ENCODE measurements around the gene PPP2R5A. TPM values are rescaled to one million over a fixed set of nuclear protein-coding genes. Genes with fewer than 3 reads are reported as not detected.
A peak's percentile ranks its signal among the peaks of the same experiment; 100 is the strongest.

Gene PPP2R5A
- total RNA-seq, 1 donor from 2014 or later: 40.4 TPM

- Mint-ChIP-seq H3K36me3 (ENCODE audit: low read depth) (no peaks in the 10 kb centered on the region), H3K9me3 (no peaks in the 10 kb centered on the region), H3K4me3 (ENCODE audit: low read depth) (peak overlapping the region; percentile 1), H3K27me3 (ENCODE audit: low read depth) (no peaks in the 10 kb centered on the region), H3K27ac (peak overlapping the region; percentile 70), H3K4me1 (ENCODE audit: low read depth) (peaks cover 47% of the 10 kb centered on the region)
- DNase-seq (ENCODE audit: low spot score): no peak
- intact Hi-C loops (cut with micrococcal nuclease): loop anchor here (5.0 kb wide), 1 partner anchor 38 kb away; no protein-coding TSS in a partner anchor
Measured at GRCh38 chr1:212254853-212255363, 30.3 kb upstream of the PPP2R5A start.

- H3K4me3 Mint-ChIP-seq (ENCODE audit: low read depth): no peak overlapping the region
- peak overlapping the region; percentile 85 for H3K27ac Mint-ChIP-seq
- H3K36me3 Mint-ChIP-seq (ENCODE audit: low read depth): no peaks in the 10 kb centered on the region
- intact Hi-C loops (cut with micrococcal nuclease): loop anchor here (5.0 kb wide), 1 partner anchor 39 kb away; no protein-coding TSS in a partner anchor
- no peaks in the 10 kb centered on the region for H3K27me3 Mint-ChIP-seq (ENCODE audit: low read depth)
- DNase-seq (ENCODE audit: low spot score): no peak
- peaks cover 49% of the 10 kb centered on the region for H3K4me1 Mint-ChIP-seq (ENCODE audit: low read depth)
- no peaks in the 10 kb centered on the region for H3K9me3 Mint-ChIP-seq
Measured at GRCh38 chr1:212255705-212256307, 29.4 kb upstream of the PPP2R5A start.

- Mint-ChIP-seq H3K27ac (peak overlapping the region; percentile 85), H3K4me3 (ENCODE audit: low read depth) (no peak overlapping the region), H3K4me1 (ENCODE audit: low read depth) (peaks cover 52% of the 10 kb centered on the region), H3K9me3 (no peaks in the 10 kb centered on the region), H3K27me3 (ENCODE audit: low read depth) (no peaks in the 10 kb centered on the region), H3K36me3 (ENCODE audit: low read depth) (no peaks in the 10 kb centered on the region)
- peak; percentile 60 for DNase-seq (ENCODE audit: low spot score)
- intact Hi-C loops (cut with micrococcal nuclease): loop anchor here (5.0 kb wide), 1 partner anchor 39 kb away; no protein-coding TSS in a partner anchor
Measured at GRCh38 chr1:212256369-212256768, 28.8 kb upstream of the PPP2R5A start.

DNA sequence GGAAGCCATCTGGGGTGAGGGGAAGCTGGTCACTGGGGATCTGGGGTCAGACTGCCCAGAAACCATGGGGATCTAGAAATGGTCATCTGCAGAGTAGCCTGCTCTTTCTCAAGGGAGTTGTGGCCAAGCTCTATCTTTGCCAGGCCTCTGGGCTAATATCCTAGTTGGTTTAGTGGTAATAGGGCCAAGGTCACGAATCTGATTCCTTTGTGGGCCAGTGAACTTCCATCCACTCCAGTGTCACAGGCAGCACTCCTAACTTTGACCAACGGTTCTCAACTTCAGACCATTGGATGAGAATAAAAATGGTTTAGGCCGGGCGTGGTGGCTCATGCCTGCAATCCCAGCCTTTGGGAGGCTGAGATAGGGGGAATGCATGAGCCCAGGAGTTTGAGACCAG, 28.1 kb upstream of the PPP2R5A start:
- Mint-ChIP-seq H3K27ac (no peak overlapping the region), H3K27me3 (ENCODE audit: low read depth) (no peaks in the 10 kb centered on the region), H3K4me3 (ENCODE audit: low read depth) (no peak overlapping the region), H3K9me3 (no peaks in the 10 kb centered on the region), H3K36me3 (ENCODE audit: low read depth) (no peaks in the 10 kb centered on the region), H3K4me1 (ENCODE audit: low read depth) (peaks cover 56% of the 10 kb centered on the region)
- DNase-seq (ENCODE audit: low spot score): no peak
- intact Hi-C loops (cut with micrococcal nuclease): loop anchor here (5.0 kb wide), 1 partner anchor 40 kb away; no protein-coding TSS in a partner anchor

DNA sequence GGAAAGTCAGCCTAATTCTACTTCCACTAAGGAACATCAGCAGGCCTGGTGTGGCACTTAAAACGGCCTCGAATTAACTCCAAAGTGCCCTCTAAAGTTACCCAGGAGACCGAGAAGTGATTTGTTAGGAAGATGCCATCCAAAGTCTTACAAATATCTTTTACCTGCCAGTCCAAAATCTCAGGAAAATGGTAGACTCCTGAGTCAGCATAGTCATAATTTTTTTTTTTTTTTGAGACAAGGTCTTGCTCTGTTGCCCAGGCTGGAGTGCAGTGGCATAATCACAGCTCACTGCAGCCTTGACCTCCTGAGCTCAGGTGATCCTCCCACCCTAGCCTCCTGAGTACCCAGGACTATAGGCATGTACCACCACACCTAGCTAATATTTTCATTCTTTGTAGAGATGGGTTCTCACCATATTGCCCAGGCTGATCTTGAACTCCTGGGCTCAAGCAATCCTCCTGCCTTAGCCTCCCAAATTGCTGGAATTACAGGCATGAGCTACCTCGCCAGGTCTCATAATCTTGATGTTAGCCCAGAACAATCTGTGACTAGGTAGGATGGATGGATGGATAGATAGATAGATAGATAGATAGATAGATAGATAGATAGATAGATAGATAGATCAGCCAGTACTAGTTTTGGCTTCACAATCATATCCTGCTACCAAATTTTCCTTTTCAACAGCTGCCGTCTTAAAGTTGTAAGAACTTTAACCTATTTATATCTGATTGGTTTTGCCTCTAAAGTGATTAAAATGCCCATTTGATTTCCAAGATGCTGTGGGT, 25.3 kb upstream of the PPP2R5A start:
- Mint-ChIP-seq H3K36me3 (ENCODE audit: low read depth) (no peaks in the 10 kb centered on the region), H3K9me3 (no peaks in the 10 kb centered on the region), H3K4me3 (ENCODE audit: low read depth) (no peak overlapping the region), H3K4me1 (ENCODE audit: low read depth) (peaks cover 47% of the 10 kb centered on the region), H3K27me3 (ENCODE audit: low read depth) (no peaks in the 10 kb centered on the region), H3K27ac (no peak overlapping the region)
- intact Hi-C loops (cut with micrococcal nuclease): loop anchor here (5.0 kb wide), 1 partner anchor 43 kb away; no protein-coding TSS in a partner anchor
- no peak for DNase-seq (ENCODE audit: low spot score)

GRCh38 chr1:212260557-212261355, 24.5 kb upstream of the PPP2R5A start:
- Mint-ChIP-seq H3K36me3 (ENCODE audit: low read depth) (no peaks in the 10 kb centered on the region), H3K27me3 (ENCODE audit: low read depth) (peaks cover 1% of the 10 kb centered on the region), H3K27ac (no peak overlapping the region), H3K4me3 (ENCODE audit: low read depth) (no peak overlapping the region), H3K9me3 (no peaks in the 10 kb centered on the region), H3K4me1 (ENCODE audit: low read depth) (peaks cover 38% of the 10 kb centered on the region)
- DNase-seq (ENCODE audit: low spot score): no peak
- intact Hi-C loops (cut with micrococcal nuclease): no loop called here

DNA sequence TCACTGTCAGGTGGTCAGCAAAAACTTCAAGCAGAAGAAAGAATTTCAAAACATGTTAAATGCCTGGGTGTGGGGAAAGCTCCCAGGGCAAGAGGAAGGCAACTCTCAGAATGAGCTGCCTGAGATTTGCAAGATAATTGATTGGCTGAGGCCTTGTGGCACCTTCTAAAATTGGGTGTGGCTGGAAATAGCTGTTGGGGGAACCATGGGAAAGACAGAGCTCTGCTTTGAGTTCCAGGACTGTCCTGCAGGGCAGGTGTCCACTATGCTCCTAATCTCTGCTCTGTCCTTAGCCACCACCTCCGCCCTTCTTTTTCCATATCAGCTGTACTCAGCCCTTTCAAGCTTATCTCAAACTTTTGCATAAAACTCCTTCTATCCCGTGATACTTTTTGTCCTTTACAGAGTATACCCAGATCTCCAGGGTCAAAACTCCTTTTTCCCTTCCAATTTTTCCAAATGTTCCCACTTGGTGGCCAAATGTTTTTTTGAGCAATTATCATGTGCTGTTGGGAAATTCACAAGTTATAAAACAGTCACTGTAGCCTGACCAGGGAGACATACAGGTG, 23.8 kb upstream of the PPP2R5A start:
- Mint-ChIP-seq H3K27me3 (ENCODE audit: low read depth) (peaks cover 1% of the 10 kb centered on the region), H3K27ac (no peak overlapping the region), H3K4me1 (ENCODE audit: low read depth) (peaks cover 31% of the 10 kb centered on the region), H3K36me3 (ENCODE audit: low read depth) (no peaks in the 10 kb centered on the region), H3K4me3 (ENCODE audit: low read depth) (no peak overlapping the region), H3K9me3 (no peaks in the 10 kb centered on the region)
- no peak for DNase-seq (ENCODE audit: low spot score)
- intact Hi-C loops (cut with micrococcal nuclease): no loop called here

GRCh38 chr1:212267017-212267416, 18.2 kb upstream of the PPP2R5A start:
- H3K27me3 Mint-ChIP-seq (ENCODE audit: low read depth): peaks cover 27% of the 10 kb centered on the region
- H3K4me3 Mint-ChIP-seq (ENCODE audit: low read depth): no peak overlapping the region
- intact Hi-C loops (cut with micrococcal nuclease): no loop called here
- H3K4me1 Mint-ChIP-seq (ENCODE audit: low read depth): peaks cover 1% of the 10 kb centered on the region
- no peak for DNase-seq (ENCODE audit: low spot score)
- H3K9me3 Mint-ChIP-seq: no peaks in the 10 kb centered on the region
- no peak overlapping the region for H3K27ac Mint-ChIP-seq
- H3K36me3 Mint-ChIP-seq (ENCODE audit: low read depth): no peaks in the 10 kb centered on the region

- no peaks in the 10 kb centered on the region for H3K9me3 Mint-ChIP-seq
- intact Hi-C loops (cut with micrococcal nuclease): no loop called here
- H3K27ac Mint-ChIP-seq: no peak overlapping the region
- no peaks in the 10 kb centered on the region for H3K4me1 Mint-ChIP-seq (ENCODE audit: low read depth)
- no peaks in the 10 kb centered on the region for H3K36me3 Mint-ChIP-seq (ENCODE audit: low read depth)
- peaks cover 27% of the 10 kb centered on the region for H3K27me3 Mint-ChIP-seq (ENCODE audit: low read depth)
- no peak overlapping the region for H3K4me3 Mint-ChIP-seq (ENCODE audit: low read depth)
- DNase-seq (ENCODE audit: low spot score): no peak
Measured at GRCh38 chr1:212267460-212267859, 17.8 kb upstream of the PPP2R5A start.

GRCh38 chr1:212269306-212269705, 15.9 kb upstream of the PPP2R5A start:
- no peak overlapping the region for H3K27ac Mint-ChIP-seq
- no peak overlapping the region for H3K4me3 Mint-ChIP-seq (ENCODE audit: low read depth)
- no peak for DNase-seq (ENCODE audit: low spot score)
- H3K27me3 Mint-ChIP-seq (ENCODE audit: low read depth): peaks cover 27% of the 10 kb centered on the region
- no peaks in the 10 kb centered on the region for H3K4me1 Mint-ChIP-seq (ENCODE audit: low read depth)
- no peaks in the 10 kb centered on the region for H3K36me3 Mint-ChIP-seq (ENCODE audit: low read depth)
- no peaks in the 10 kb centered on the region for H3K9me3 Mint-ChIP-seq
- intact Hi-C loops (cut with micrococcal nuclease): no loop called here

- intact Hi-C loops (cut with micrococcal nuclease): no loop called here
- Mint-ChIP-seq H3K36me3 (ENCODE audit: low read depth) (no peaks in the 10 kb centered on the region), H3K27ac (no peak overlapping the region), H3K4me1 (ENCODE audit: low read depth) (no peaks in the 10 kb centered on the region), H3K9me3 (no peaks in the 10 kb centered on the region), H3K27me3 (ENCODE audit: low read depth) (peaks cover 26% of the 10 kb centered on the region), H3K4me3 (ENCODE audit: low read depth) (no peak overlapping the region)
- no peak for DNase-seq (ENCODE audit: low spot score)
Measured at GRCh38 chr1:212270564-212270963, 14.6 kb upstream of the PPP2R5A start.

DNA sequence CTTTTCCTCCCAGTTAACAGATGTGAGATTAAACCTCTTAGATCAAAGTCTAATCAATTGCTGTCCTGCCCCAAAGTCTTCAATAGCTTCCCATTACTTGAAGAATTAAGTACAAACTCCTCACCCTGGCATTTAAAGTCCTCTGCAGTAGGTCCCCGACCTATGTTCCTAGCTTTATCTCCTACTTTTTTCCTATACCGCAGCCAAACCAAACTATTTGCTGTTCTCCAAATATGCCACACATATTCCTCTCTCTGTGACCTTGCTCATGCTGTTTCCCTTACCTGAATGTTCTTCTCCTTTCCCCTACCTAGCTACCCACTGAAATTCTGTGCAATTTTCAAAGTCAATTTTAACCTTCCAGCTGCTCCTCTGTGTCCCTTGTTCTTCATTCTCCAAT, 14.0 kb upstream of the PPP2R5A start:
- Mint-ChIP-seq H3K27ac (no peak overlapping the region), H3K9me3 (no peaks in the 10 kb centered on the region), H3K4me3 (ENCODE audit: low read depth) (no peak overlapping the region), H3K36me3 (ENCODE audit: low read depth) (no peaks in the 10 kb centered on the region), H3K27me3 (ENCODE audit: low read depth) (peaks cover 26% of the 10 kb centered on the region), H3K4me1 (ENCODE audit: low read depth) (no peaks in the 10 kb centered on the region)
- DNase-seq (ENCODE audit: low spot score): no peak
- intact Hi-C loops (cut with micrococcal nuclease): no loop called here

Data from activated T-helper 2 cell treated with anti-CD3 and anti-CD28 coated beads, Interferon-gamma antibody, Interleukin-2, Interleukin-4, amounts not matched to agents 10 μg/mL and 5 μg/mL and 100 μg/mL, durations not matched to agents 14 hours and 24 hours and 36 hours (primary cell).